ENCODE results near the gene FTO. TPM values are rescaled to one million over a fixed set of nuclear protein-coding genes. Genes with fewer than 3 reads are reported as not detected.

FTO gene
- total RNA-seq, 4 donors from 2014 or later: 102 to 138 (median 130) TPM

GRCh38 chr16:54110016-54110981 is 406.3 kb downstream of the FTO start:
- WGBS, 2 donors (ENCODE audit: low coverage in 1 of 2): 53 to 56% methylated on average over 13 to 16 of the region's 16 CpGs
- no peak for ATAC-seq

GRCh38 chr16:54112451-54113206 is 408.7 kb downstream of the FTO start:
- no peak for TF ChIP-seq CTCF (IDR thresholded peaks at IDR 0.05)
- TF ChIP-seq POLR2A (IDR thresholded peaks at IDR 0.05): no peak
- TF ChIP-seq EP300 (IDR thresholded peaks at IDR 0.05): no peak
- no peak for TF ChIP-seq POLR2AphosphoS5 (IDR thresholded peaks at IDR 0.05)

More at GRCh38 chr16:54110016-54110981, 406.3 kb downstream of the FTO start:
- Histone ChIP-seq H3K27me3 (no peaks in the 10 kb centered on the region), H3K36me3 (peaks cover 8 to 40% of the 10 kb centered on the region in 2 donors), H3K9me3 (no peaks in the 10 kb centered on the region), H3K27ac (no peak overlapping the region), H3K4me3 (no peak overlapping the region), H3K4me1 (no peaks in the 10 kb centered on the region)
- TF ChIP-seq CTCF (IDR thresholded peaks at IDR 0.05) (no peak), POLR2A (IDR thresholded peaks at IDR 0.05) (no peak), EP300 (IDR thresholded peaks at IDR 0.05) (no peak), POLR2AphosphoS5 (IDR thresholded peaks at IDR 0.05) (no peak)

GRCh38 chr16:54115558-54115957 is 411.6 kb downstream of the FTO start:
- no peaks in the 10 kb centered on the region for H3K27me3 ChIP-seq
- H3K27ac ChIP-seq: no peak overlapping the region
- ATAC-seq: no peak
- H3K36me3 ChIP-seq: peaks cover 8 to 65% of the 10 kb centered on the region in 2 donors
- TF ChIP-seq POLR2A (IDR thresholded peaks at IDR 0.05) (no peak), POLR2AphosphoS5 (IDR thresholded peaks at IDR 0.05) (no peak), EP300 (IDR thresholded peaks at IDR 0.05) (no peak)
- H3K4me3 ChIP-seq: no peak overlapping the region
- 95 to 98% methylated on average over 4 to 9 of the region's 9 CpGs for WGBS, 2 donors (ENCODE audit: low coverage in 1 of 2)
- H3K4me1 ChIP-seq: no peaks in the 10 kb centered on the region
- no peaks in the 10 kb centered on the region for H3K9me3 ChIP-seq

More at GRCh38 chr16:54112451-54113206, 408.7 kb downstream of the FTO start:
- no peak overlapping the region for H3K27ac ChIP-seq
- no peak overlapping the region for H3K4me3 ChIP-seq
- peaks cover 8 to 42% of the 10 kb centered on the region in 2 donors for H3K36me3 ChIP-seq
- H3K9me3 ChIP-seq: no peaks in the 10 kb centered on the region
- WGBS, 2 donors (ENCODE audit: low coverage in 1 of 2): 89 to 99% methylated on average over 7 to 8 of the region's 8 CpGs
- no peak for ATAC-seq
- H3K27me3 ChIP-seq: no peaks in the 10 kb centered on the region
- H3K4me1 ChIP-seq: no peaks in the 10 kb centered on the region

- 85 to 94% methylated on average over 9 to 17 of the region's 17 CpGs for WGBS, 2 donors (ENCODE audit: low coverage in 1 of 2)
- no peaks in the 10 kb centered on the region for H3K9me3 ChIP-seq
- peaks cover 8 to 70% of the 10 kb centered on the region in 2 donors for H3K36me3 ChIP-seq
- H3K27ac ChIP-seq: no peak overlapping the region
- H3K4me1 ChIP-seq: no peaks in the 10 kb centered on the region
- ATAC-seq: no peak
- H3K27me3 ChIP-seq: no peaks in the 10 kb centered on the region
- no peak overlapping the region for H3K4me3 ChIP-seq
- TF ChIP-seq POLR2AphosphoS5 (IDR thresholded peaks at IDR 0.05): no peak
- TF ChIP-seq EP300 (IDR thresholded peaks at IDR 0.05): no peak
- no peak for TF ChIP-seq CTCF (IDR thresholded peaks at IDR 0.05)
- no peak for TF ChIP-seq POLR2A (IDR thresholded peaks at IDR 0.05)
These were observed 412.2 kb downstream of the FTO start for GRCh38 chr16:54116124-54116655.

- 75 to 100% methylated on average over 2 of the region's 3 CpGs for WGBS, 2 donors (ENCODE audit: low coverage in 1 of 2)
- H3K27ac ChIP-seq: no peak overlapping the region
- TF ChIP-seq EP300 (IDR thresholded peaks at IDR 0.05) (no peak), POLR2AphosphoS5 (IDR thresholded peaks at IDR 0.05) (no peak), POLR2A (IDR thresholded peaks at IDR 0.05) (no peak), CTCF (IDR thresholded peaks at IDR 0.05) (no peak)
- no peaks in the 10 kb centered on the region for H3K27me3 ChIP-seq
- H3K4me1 ChIP-seq: no peaks in the 10 kb centered on the region
- no peak for ATAC-seq
- H3K4me3 ChIP-seq: no peak overlapping the region
- H3K9me3 ChIP-seq: no peaks in the 10 kb centered on the region
- H3K36me3 ChIP-seq: peaks cover 0 to 49% of the 10 kb centered on the region in 2 donors
These were observed 414.9 kb downstream of the FTO start for GRCh38 chr16:54118846-54119245.
